SU-DHL-6 (cell line): ENCODE measurements around the gene LOXL4.

Experiments
- H2AFZ ChIP-seq: fragments of 200-600 bp; sonication (generic); 2 replicates; pipeline ENCODE4 v1.6.1; 2014; ENCODE audit warnings: low read depth, mild to moderate bottlenecking, moderate library complexity, mixed read lengths, antibody characterized with exemption, low read length; ENCODE audit not compliant: severe bottlenecking
- H3F3A ChIP-seq: fragments of 200-600 bp; shearing (Covaris generic); 2 replicates; pipeline ENCODE4 v1.6.0; 2016; ENCODE audit warnings: antibody characterized with exemption, mild to moderate bottlenecking; ENCODE audit not compliant: insufficient read depth
- H3K27ac ChIP-seq: fragments of 200-600 bp; sonication (generic); 2 replicates; pipeline ENCODE4 v1.5.1; 2016; ENCODE audit warnings: low read depth, mild to moderate bottlenecking, low read length, moderate library complexity, mixed read lengths
- H3K27me3 ChIP-seq: fragments of 200-600 bp; sonication (generic), shearing (Covaris generic); 2 replicates; pipeline ENCODE4 v1.6.0; 2014; ENCODE audit warnings: mild to moderate bottlenecking, low read length
- H3K36me3 ChIP-seq: fragments of 200-600 bp; sonication (generic); 2 replicates; pipeline ENCODE4 v1.6.1; 2014; ENCODE audit warnings: mild to moderate bottlenecking, low read length, mixed read lengths
- H3K4me2 ChIP-seq: fragments of 300-600, 200-600 bp; shearing (Covaris generic), sonication (generic); 2 replicates; pipeline ENCODE4 v1.6.0; 2014; ENCODE audit warnings: low read length, low read depth, mild to moderate bottlenecking; ENCODE audit not compliant: poor library complexity, severe bottlenecking
- H3K4me3 ChIP-seq: fragments of 200-600 bp; sonication (generic); 2 replicates; pipeline ENCODE4 v1.5.1; 2014; ENCODE audit warnings: antibody characterized with exemption, low read length, mild to moderate bottlenecking, mixed read lengths; ENCODE audit not compliant: insufficient read depth, poor library complexity, severe bottlenecking
- H3K79me2 ChIP-seq: fragments of 200-600 bp; sonication (generic); 2 replicates; pipeline ENCODE4 v1.6.1; 2014; ENCODE audit warnings: mild to moderate bottlenecking, low read length, moderate library complexity; ENCODE audit not compliant: insufficient read depth
- H3K9ac ChIP-seq: fragments of 200-600 bp; sonication (generic); 2 replicates; pipeline ENCODE4 v1.7.0; 2014; ENCODE audit warnings: mild to moderate bottlenecking, low read length
- H3K9me2 ChIP-seq: fragments of 200-600 bp; sonication (generic); replicated peaks from 2 replicates; pipeline ENCODE4 v1.6.1; 2014; ENCODE audit warnings: low read length; ENCODE audit not compliant: insufficient read depth
- H3K9me3 ChIP-seq: fragments of 200-600 bp; sonication (generic); 2 replicates; pipeline ENCODE4 v1.6.1; 2014; ENCODE audit warnings: low read length, mixed read lengths; ENCODE audit not compliant: insufficient read depth
- H4K20me1 ChIP-seq: fragments of 200-600 bp; sonication (generic); 2 replicates; pipeline ENCODE4 v1.6.1; 2014; ENCODE audit warnings: low read depth, mild to moderate bottlenecking, antibody characterized with exemption, low read length, moderate library complexity, mixed read lengths
- EZH2phosphoT487 ChIP-seq: fragments of 200-600 bp; sonication (generic), shearing (Covaris generic); conservative IDR thresholded peaks from 2 replicates; pipeline ENCODE4 v1.6.1; 2018; ENCODE audit warnings: mild to moderate bottlenecking, antibody characterized with exemption, low read length, moderate library complexity, mixed read lengths
- TF ChIP-seq, protein P1 (sequence below): fragments of 200-600 bp; sonication (generic); IDR thresholded peaks from one replicate; pipeline ENCODE4 v1.5.1; 2017; ENCODE audit warnings: antibody characterized with exemption, mild to moderate bottlenecking, low read length, moderate library complexity; ENCODE audit not compliant: insufficient read depth, poor library complexity, severe bottlenecking

The LOXL4 gene

DNA sequence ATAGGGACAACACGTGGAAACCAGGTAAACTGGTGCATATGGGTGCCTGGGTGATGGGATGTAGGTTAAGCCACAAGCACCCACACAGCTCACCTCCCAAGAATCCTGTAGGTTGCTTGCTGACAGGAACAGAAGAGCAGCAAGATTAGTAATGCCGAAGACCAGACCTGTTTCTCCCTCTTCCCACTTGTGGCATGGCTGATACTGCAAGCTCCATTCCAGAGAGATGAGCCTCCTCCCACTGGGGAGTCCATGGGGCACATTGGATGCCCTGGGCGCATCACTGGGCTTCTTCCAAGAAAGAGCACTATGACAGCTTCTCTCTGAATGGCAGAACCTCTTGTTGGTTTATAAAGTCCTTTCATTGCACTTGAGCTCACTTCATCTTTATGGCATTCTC, 44.4 kb upstream of the LOXL4 start:
- no peaks in the 10 kb centered on the region for H3K9me3 ChIP-seq
- no peaks in the 10 kb centered on the region for H3F3A ChIP-seq
- no peak overlapping the region for H3K4me2 ChIP-seq
- no peaks in the 10 kb centered on the region for H3K9me2 ChIP-seq
- no peaks in the 10 kb centered on the region for H3K79me2 ChIP-seq
- no peak overlapping the region for H3K27ac ChIP-seq
- no peaks in the 10 kb centered on the region for H3K36me3 ChIP-seq
- H4K20me1 ChIP-seq = no peaks in the 10 kb centered on the region
- no peak overlapping the region for H3K9ac ChIP-seq
- no peaks in the 10 kb centered on the region for H3K27me3 ChIP-seq
- H3K4me3 ChIP-seq = no peak overlapping the region
- H2AFZ ChIP-seq = no peak overlapping the region
- TF ChIP-seq, protein P1, sequence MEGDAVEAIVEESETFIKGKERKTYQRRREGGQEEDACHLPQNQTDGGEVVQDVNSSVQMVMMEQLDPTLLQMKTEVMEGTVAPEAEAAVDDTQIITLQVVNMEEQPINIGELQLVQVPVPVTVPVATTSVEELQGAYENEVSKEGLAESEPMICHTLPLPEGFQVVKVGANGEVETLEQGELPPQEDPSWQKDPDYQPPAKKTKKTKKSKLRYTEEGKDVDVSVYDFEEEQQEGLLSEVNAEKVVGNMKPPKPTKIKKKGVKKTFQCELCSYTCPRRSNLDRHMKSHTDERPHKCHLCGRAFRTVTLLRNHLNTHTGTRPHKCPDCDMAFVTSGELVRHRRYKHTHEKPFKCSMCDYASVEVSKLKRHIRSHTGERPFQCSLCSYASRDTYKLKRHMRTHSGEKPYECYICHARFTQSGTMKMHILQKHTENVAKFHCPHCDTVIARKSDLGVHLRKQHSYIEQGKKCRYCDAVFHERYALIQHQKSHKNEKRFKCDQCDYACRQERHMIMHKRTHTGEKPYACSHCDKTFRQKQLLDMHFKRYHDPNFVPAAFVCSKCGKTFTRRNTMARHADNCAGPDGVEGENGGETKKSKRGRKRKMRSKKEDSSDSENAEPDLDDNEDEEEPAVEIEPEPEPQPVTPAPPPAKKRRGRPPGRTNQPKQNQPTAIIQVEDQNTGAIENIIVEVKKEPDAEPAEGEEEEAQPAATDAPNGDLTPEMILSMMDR = no peak
- no peak for TF ChIP-seq EZH2phosphoT487

DNA sequence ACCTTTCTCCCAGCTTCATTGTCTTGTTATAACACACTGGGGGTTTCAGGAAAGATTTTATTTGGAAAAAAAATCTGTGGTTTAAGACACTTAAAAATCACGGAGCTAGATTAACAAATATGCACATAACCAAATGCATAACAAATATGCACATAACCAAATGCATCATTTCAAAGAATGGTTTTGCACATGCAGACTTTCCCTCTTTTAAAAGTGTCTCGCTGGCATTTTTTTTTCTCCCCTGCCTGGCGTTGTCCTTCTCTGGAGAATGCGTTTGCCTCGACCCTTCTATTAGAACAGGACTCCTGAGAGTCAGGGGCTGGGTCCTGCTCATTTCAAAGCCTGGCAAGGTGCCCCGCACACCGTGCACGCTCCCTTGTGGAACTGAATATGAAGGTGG, 42.7 kb upstream of the LOXL4 start:
- Histone ChIP-seq H3F3A (no peaks in the 10 kb centered on the region), H3K4me3 (no peak overlapping the region), H3K79me2 (no peaks in the 10 kb centered on the region), H3K9ac (no peak overlapping the region), H3K9me2 (no peaks in the 10 kb centered on the region), H3K27me3 (no peaks in the 10 kb centered on the region), H3K4me2 (no peak overlapping the region), H3K36me3 (no peaks in the 10 kb centered on the region), H3K9me3 (no peaks in the 10 kb centered on the region), H4K20me1 (no peaks in the 10 kb centered on the region), H3K27ac (no peak overlapping the region), H2AFZ (no peak overlapping the region)
- TF ChIP-seq, protein P1 = no peak
- no peak for TF ChIP-seq EZH2phosphoT487

DNA sequence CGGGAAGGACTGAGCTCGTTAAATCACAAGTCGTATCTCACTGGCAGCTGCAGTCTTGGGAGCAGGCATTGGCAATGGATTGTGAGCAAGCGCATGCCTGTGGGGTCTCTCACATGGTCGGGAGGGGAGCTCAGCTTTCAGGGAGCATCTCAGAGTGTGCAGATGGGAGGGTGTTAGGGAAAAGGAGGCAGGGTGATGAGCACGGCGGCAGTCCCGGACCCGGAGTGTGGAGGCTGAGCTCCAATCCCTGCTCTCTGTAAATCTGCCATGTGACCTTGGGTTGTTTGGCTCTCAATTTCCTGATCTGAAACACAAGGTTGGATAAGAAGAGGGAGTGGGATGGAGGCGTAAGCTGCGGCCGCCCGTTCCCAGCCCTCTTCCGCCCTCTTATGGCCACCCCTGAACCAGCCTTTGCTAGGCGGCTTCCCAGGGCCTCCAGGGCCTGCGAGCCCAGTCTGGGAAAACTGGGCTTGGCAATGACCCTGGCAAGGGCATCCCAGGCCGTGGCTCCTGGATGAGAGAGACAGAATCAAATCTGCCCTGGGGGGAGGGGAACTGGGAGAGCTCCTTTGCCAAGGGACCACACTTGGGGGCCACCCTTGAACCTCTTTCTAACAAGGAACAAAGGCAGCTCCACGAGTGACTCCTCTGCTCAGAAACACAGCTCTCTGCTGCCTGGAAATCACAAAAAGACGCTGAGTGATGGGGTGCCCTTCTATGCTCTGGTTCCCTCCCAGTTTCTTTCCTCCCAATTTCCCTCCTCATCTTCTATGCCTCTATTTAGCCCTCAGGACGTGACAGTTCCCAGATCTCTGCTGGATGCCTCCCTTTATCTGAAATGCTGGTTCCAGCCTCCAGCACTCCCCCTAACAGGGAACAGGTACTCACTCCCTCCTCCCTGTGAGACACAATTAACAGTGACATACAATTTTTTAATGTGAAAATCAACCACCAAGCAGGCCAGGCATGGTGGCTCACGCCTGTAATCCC, 41.7 kb upstream of the LOXL4 start:
- no peak overlapping the region for H3K9ac ChIP-seq
- no peak overlapping the region for H3K4me3 ChIP-seq
- no peak overlapping the region for H3K27ac ChIP-seq
- no peaks in the 10 kb centered on the region for H3K9me3 ChIP-seq
- H3K9me2 ChIP-seq = no peaks in the 10 kb centered on the region
- H3K79me2 ChIP-seq = no peaks in the 10 kb centered on the region
- no peaks in the 10 kb centered on the region for H3F3A ChIP-seq
- no peak overlapping the region for H2AFZ ChIP-seq
- H4K20me1 ChIP-seq = no peaks in the 10 kb centered on the region
- TF ChIP-seq EZH2phosphoT487 = no peak
- TF ChIP-seq, protein P1 = peak; percentile 25
- no peaks in the 10 kb centered on the region for H3K27me3 ChIP-seq
- H3K4me2 ChIP-seq = no peak overlapping the region
- H3K36me3 ChIP-seq = no peaks in the 10 kb centered on the region
